PC-3 (cell line): ENCODE measurements around the gene FOXB1. TPM values are rescaled to one million over a fixed set of nuclear protein-coding genes. Genes with fewer than 3 reads are reported as not detected.

Experiments
- ATAC-seq: fragments of 200-7000 bp; cut with Tn5 transposase; 2 replicates; pipeline ENCODE4 v1.9.1; 2020; ENCODE audit warnings: mild to moderate bottlenecking, moderate library complexity
- BruUV-seq: library from RNA; stranded (reverse); fragments of 400-500 nt; replicated peaks from 2 replicates; lab custom pipeline; 2021; lab: Mats Ljungman, UMichigan
- CTCF ChIA-PET: fragments of 300-600 bp; sonication (Branson Sonifier 250); formaldehyde crosslinking; loops from one replicate; lab custom pipeline; 2022; ENCODE audit warnings: antibody characterized with exemption; lab: Charles Lee
- POLR2A ChIA-PET: fragments of 300-600 bp; sonication (Branson Sonifier 250); formaldehyde crosslinking; loops from one replicate; lab custom pipeline; 2022; ENCODE audit warnings: antibody characterized with exemption; ENCODE audit not compliant: unreplicated experiment; lab: Charles Lee
- DNase-seq: peaks from one replicate; pipeline ENCODE4 v3.0.0-alpha.2; 2015
- H2AFZ ChIP-seq: fragments of 300-600 bp; sonication (generic); 2 replicates; pipeline ENCODE4 v1.6.0; 2016; ENCODE audit warnings: antibody characterized with exemption, low read length
- H3F3A ChIP-seq: fragments of 300-600 bp; sonication (generic); one replicate; pipeline ENCODE4 v1.6.0; 2017; ENCODE audit warnings: antibody characterized with exemption, low read length, control low read depth, mild to moderate bottlenecking; ENCODE audit not compliant: unreplicated experiment
- H3K27ac ChIP-seq: fragments of 300-600 bp; sonication (generic); 2 replicates; pipeline ENCODE4 v1.5.1; 2016; ENCODE audit warnings: mild to moderate bottlenecking, low read length
- H3K27me3 ChIP-seq: fragments of 300-600 bp; sonication (generic); 2 replicates; pipeline ENCODE4 v1.6.1; 2016; ENCODE audit warnings: low read length, mixed read lengths
- H3K36me3 ChIP-seq: fragments of 300-600 bp; sonication (generic); 2 replicates; pipeline ENCODE4 v1.6.1; 2016; ENCODE audit warnings: low read depth, mixed run types, low read length, mixed read lengths
- H3K4me1 ChIP-seq: fragments of 300-600 bp; sonication (generic); 2 replicates; pipeline ENCODE4 v1.5.1; 2016; ENCODE audit warnings: low read length; ENCODE audit not compliant: insufficient read depth
- H3K4me2 ChIP-seq: fragments of 300-600 bp; sonication (generic); 2 replicates; pipeline ENCODE4 v1.6.0; 2016; ENCODE audit warnings: low read length
- H3K4me3 ChIP-seq: fragments of 300-600 bp; sonication (generic); 2 replicates; pipeline ENCODE4 v1.5.1; 2016; ENCODE audit warnings: mild to moderate bottlenecking, low read length, mixed read lengths
- H3K79me2 ChIP-seq: fragments of 300-600 bp; sonication (generic); 2 replicates; pipeline ENCODE4 v1.6.1; 2017; ENCODE audit warnings: low read length, mixed read lengths
- H3K9ac ChIP-seq: fragments of 300-600 bp; sonication (generic); 2 replicates; pipeline ENCODE4 v1.6.0; 2016; ENCODE audit warnings: mild to moderate bottlenecking, low read length
- H3K9me2 ChIP-seq: fragments of 300-600 bp; sonication (generic); replicated peaks from 2 replicates; pipeline ENCODE4 v1.6.1; 2016; ENCODE audit warnings: mixed run types, low read length, mixed read lengths
- H3K9me3 ChIP-seq: fragments of 300-600 bp; sonication (generic); 2 replicates; pipeline ENCODE4 v1.6.1; 2016; ENCODE audit warnings: low read length, mixed read lengths
- H4K20me1 ChIP-seq: fragments of 300-600 bp; sonication (generic); 2 replicates; pipeline ENCODE4 v1.6.1; 2016; ENCODE audit warnings: low read length, mixed read lengths
- EZH2 ChIP-seq: fragments of 300-600 bp; sonication (generic); IDR thresholded peaks from one replicate; pipeline ENCODE4 v1.6.1; 2017; ENCODE audit warnings: antibody characterized with exemption, mild to moderate bottlenecking, low read length; ENCODE audit not compliant: unreplicated experiment
- EZH2phosphoT487 ChIP-seq: fragments of 300-600 bp; sonication (generic); IDR thresholded peaks from 2 replicates; pipeline ENCODE4 v1.6.1; 2018; ENCODE audit warnings: mild to moderate bottlenecking, antibody characterized with exemption, low read length, borderline replicate concordance
- intact Hi-C: fragments of 100-400 bp; cut with micrococcal nuclease; formaldehyde crosslinking; loops from 2 replicates; pipeline ENCODE4 v1.9.0; 2023
- total RNA-seq: library from RNA; depleted of rRNA; stranded (reverse); fragments of >200 nt; gene quantifications from 2 replicates; pipeline ENCODE4 v1.2.3, GENCODE V29; 2014
- TF ChIP-seq, protein P1 (sequence below): fragments of 300-600 bp; sonication (generic); conservative IDR thresholded peaks from 2 replicates; pipeline ENCODE4 v1.5.1; 2017; ENCODE audit warnings: antibody characterized with exemption, low read depth, mild to moderate bottlenecking, low read length

FOXB1 gene
- total RNA-seq, 1 experiment from 2014 or later, result not detected

DNA sequence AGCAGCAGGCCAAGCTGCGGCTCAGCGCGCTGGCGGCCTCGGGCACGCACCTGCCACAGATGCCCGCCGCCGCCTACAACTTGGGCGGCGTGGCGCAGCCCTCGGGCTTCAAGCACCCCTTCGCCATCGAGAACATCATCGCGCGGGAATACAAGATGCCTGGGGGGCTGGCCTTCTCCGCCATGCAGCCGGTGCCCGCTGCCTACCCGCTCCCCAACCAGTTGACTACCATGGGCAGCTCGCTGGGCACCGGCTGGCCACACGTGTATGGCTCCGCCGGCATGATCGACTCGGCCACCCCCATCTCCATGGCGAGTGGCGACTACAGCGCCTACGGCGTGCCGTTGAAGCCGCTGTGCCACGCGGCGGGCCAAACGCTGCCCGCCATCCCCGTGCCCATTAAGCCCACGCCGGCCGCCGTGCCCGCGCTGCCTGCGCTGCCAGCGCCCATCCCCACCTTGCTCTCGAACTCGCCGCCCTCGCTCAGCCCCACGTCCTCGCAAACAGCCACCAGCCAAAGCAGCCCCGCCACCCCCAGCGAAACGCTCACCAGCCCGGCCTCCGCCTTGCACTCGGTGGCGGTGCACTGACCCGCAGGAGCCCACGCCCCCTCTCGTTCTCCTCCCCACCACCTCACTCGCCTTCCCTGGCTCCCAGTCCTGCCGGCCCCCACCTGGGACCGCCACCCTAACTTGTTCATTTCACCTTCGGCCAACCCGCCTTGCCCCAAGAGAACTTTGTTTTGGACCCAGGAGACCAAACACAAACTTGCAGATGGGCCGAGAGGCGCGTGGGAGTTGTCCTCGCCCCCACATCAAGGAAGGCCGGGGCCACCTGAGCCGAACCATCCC, 1.5 kb downstream of the FOXB1 start:
- Histone ChIP-seq H4K20me1 (no peaks in the 10 kb centered on the region), H3K4me2 (peak overlapping the region; percentile 90), H3K27ac (no peak overlapping the region), H3K9me3 (no peaks in the 10 kb centered on the region), H3K4me3 (peak overlapping the region; percentile 67), H3K27me3 (peaks cover 67% of the 10 kb centered on the region), H3F3A (no peaks in the 10 kb centered on the region), H3K9ac (no peak overlapping the region; the same call in 1 of the 2 replicates), H3K79me2 (no peaks in the 10 kb centered on the region), H2AFZ (peak overlapping the region; percentile 92), H3K9me2 (no peaks in the 10 kb centered on the region), H3K4me1 (peaks cover 5% of the 10 kb centered on the region; the same call in 1 of the 2 replicates), H3K36me3 (no peaks in the 10 kb centered on the region)
- no peak for DNase-seq
- TF ChIP-seq EZH2phosphoT487 (no peak), EZH2 (no peak)
- TF ChIP-seq, protein P1, sequence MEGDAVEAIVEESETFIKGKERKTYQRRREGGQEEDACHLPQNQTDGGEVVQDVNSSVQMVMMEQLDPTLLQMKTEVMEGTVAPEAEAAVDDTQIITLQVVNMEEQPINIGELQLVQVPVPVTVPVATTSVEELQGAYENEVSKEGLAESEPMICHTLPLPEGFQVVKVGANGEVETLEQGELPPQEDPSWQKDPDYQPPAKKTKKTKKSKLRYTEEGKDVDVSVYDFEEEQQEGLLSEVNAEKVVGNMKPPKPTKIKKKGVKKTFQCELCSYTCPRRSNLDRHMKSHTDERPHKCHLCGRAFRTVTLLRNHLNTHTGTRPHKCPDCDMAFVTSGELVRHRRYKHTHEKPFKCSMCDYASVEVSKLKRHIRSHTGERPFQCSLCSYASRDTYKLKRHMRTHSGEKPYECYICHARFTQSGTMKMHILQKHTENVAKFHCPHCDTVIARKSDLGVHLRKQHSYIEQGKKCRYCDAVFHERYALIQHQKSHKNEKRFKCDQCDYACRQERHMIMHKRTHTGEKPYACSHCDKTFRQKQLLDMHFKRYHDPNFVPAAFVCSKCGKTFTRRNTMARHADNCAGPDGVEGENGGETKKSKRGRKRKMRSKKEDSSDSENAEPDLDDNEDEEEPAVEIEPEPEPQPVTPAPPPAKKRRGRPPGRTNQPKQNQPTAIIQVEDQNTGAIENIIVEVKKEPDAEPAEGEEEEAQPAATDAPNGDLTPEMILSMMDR, result no peak
- BruUV-seq, result no TSS peak
- intact Hi-C loops, result loop anchor here (5.0 to 10.0 kb wide), 2 partner anchors 122 to 319 kb away; no protein-coding TSS in a partner anchor
- ChIA-PET POLR2A (interaction anchor here (0.6 kb wide), 1 partner anchor 68 kb away, joined by 7 read pairs; no protein-coding TSS in a partner anchor), CTCF (no interaction called here)
- no peak; the same call in 1 of the 2 replicates for ATAC-seq

GRCh38 chr15:60006203-60006862, 2.2 kb downstream of the FOXB1 start:
- POLR2A ChIA-PET, result interaction anchor here (0.6 kb wide), 1 partner anchor 68 kb away, joined by 7 read pairs; no protein-coding TSS in a partner anchor
- CTCF ChIA-PET, result interaction anchor here (0.6 kb wide), 1 partner anchor 175 kb away, joined by 5 read pairs; no protein-coding TSS in a partner anchor
- intact Hi-C loops, result loop anchor here (5.0 to 10.0 kb wide), 2 partner anchors 121 to 318 kb away; no protein-coding TSS in a partner anchor

More at GRCh38 chr15:60006203-60006862, 2.2 kb downstream of the FOXB1 start:
- Histone ChIP-seq H3K9me3 (no peaks in the 10 kb centered on the region), H3K27me3 (peaks cover 67% of the 10 kb centered on the region), H3K4me1 (peaks cover 5% of the 10 kb centered on the region; the same call in 1 of the 2 replicates), H3K9ac (no peak overlapping the region; the same call in 1 of the 2 replicates), H3K27ac (no peak overlapping the region), H3F3A (no peaks in the 10 kb centered on the region), H3K4me3 (peak overlapping the region; percentile 67), H3K36me3 (no peaks in the 10 kb centered on the region), H4K20me1 (no peaks in the 10 kb centered on the region), H2AFZ (peak overlapping the region; percentile 92), H3K9me2 (no peaks in the 10 kb centered on the region), H3K79me2 (no peaks in the 10 kb centered on the region), H3K4me2 (peak overlapping the region; percentile 90)
- TF ChIP-seq, protein P1, result no peak
- TF ChIP-seq EZH2, result no peak
- ATAC-seq (peak; percentile 83), DNase-seq (peak; percentile 42)
- no TSS peak for BruUV-seq
